ENCODE data around the gene RUNX2. TPM values are rescaled to one million over a fixed set of nuclear protein-coding genes. Genes with fewer than 3 reads are reported as not detected.

RUNX2 gene
- total RNA-seq, 2 experiments from 2014 or later, result 8.0 to 9.3 TPM

GRCh38 chr6:45584127-45584526 is 256.0 kb downstream of the RUNX2 start:
- TF ChIP-seq CTCF (IDR thresholded peaks at IDR 0.05), result no peak
- intact Hi-C loops (cut with micrococcal nuclease), result no loop called here
- Mint-ChIP-seq H3K36me3 (ENCODE audit: low read depth) (peaks cover 3% of the 10 kb centered on the region), H3K4me3 (no peak overlapping the region), H3K9me3 (peaks cover 7% of the 10 kb centered on the region), H3K27ac (peak overlapping the region; percentile 80), H3K27me3 (no peaks in the 10 kb centered on the region), H3K4me1 (ENCODE audit: low read depth) (peaks cover 48% of the 10 kb centered on the region)
- DNase-seq (peak; percentile 56), ATAC-seq (peak; percentile 29)
- ChIA-PET POLR2A (interaction anchor here (0.6 to 1.4 kb wide), 3 partner anchors 13 to 123 kb away, joined by 3 read pairs; no protein-coding TSS in a partner anchor), CTCF (interaction anchor here (0.8 to 1.4 kb wide), 2 partner anchors 80 to 130 kb away, joined by 3 to 4 read pairs; no protein-coding TSS in a partner anchor)

GRCh38 chr6:45586216-45587171 is 258.4 kb downstream of the RUNX2 start:
- Mint-ChIP-seq H3K9me3 (peaks cover 7% of the 10 kb centered on the region), H3K27ac (peak overlapping the region; percentile 81), H3K4me1 (ENCODE audit: low read depth) (peaks cover 71% of the 10 kb centered on the region), H3K36me3 (ENCODE audit: low read depth) (peaks cover 3% of the 10 kb centered on the region), H3K27me3 (no peaks in the 10 kb centered on the region), H3K4me3 (peak overlapping the region; percentile 32)
- peak; percentile 71 for DNase-seq
- peak; percentile 73 for ATAC-seq
- intact Hi-C loops (cut with micrococcal nuclease), result no loop called here
- CTCF ChIA-PET, result no interaction called here
- POLR2A ChIA-PET, result interaction anchor here (0.9 to 1.1 kb wide), 3 partner anchors 20 to 120 kb away, joined by 3 to 4 read pairs (median 3); no protein-coding TSS in a partner anchor
- peak; percentile 18 for TF ChIP-seq CTCF (IDR thresholded peaks at IDR 0.05)

GRCh38 chr6:45587229-45588060 is 259.3 kb downstream of the RUNX2 start:
- intact Hi-C loops (cut with micrococcal nuclease), result no loop called here
- ChIA-PET POLR2A (interaction anchor here (1.1 kb wide), 1 partner anchor 19 kb away, joined by 3 read pairs; no protein-coding TSS in a partner anchor), CTCF (no interaction called here)
- DNase-seq (no peak), ATAC-seq (no peak)
- peak overlapping the region; percentile 52 for H3K27ac Mint-ChIP-seq
- TF ChIP-seq CTCF (IDR thresholded peaks at IDR 0.05), result no peak
- H3K27me3 Mint-ChIP-seq, result no peaks in the 10 kb centered on the region
- H3K36me3 Mint-ChIP-seq (ENCODE audit: low read depth), result peaks cover 3% of the 10 kb centered on the region
- H3K9me3 Mint-ChIP-seq, result peaks cover 4% of the 10 kb centered on the region
- H3K4me3 Mint-ChIP-seq, result no peak overlapping the region
- peaks cover 78% of the 10 kb centered on the region for H3K4me1 Mint-ChIP-seq (ENCODE audit: low read depth)

GRCh38 chr6:45589367-45589766 is 261.2 kb downstream of the RUNX2 start:
- POLR2A ChIA-PET, result no interaction called here
- no peak for ATAC-seq

More at GRCh38 chr6:45589367-45589766, 261.2 kb downstream of the RUNX2 start:
- CTCF ChIA-PET, result interaction anchor here (1.4 kb wide), 1 partner anchor 333 kb away, joined by 3 read pairs; no protein-coding TSS in a partner anchor
- Mint-ChIP-seq H3K4me1 (ENCODE audit: low read depth) (peaks cover 81% of the 10 kb centered on the region), H3K36me3 (ENCODE audit: low read depth) (no peaks in the 10 kb centered on the region), H3K27me3 (no peaks in the 10 kb centered on the region), H3K27ac (no peak overlapping the region), H3K4me3 (no peak overlapping the region), H3K9me3 (no peaks in the 10 kb centered on the region)
- TF ChIP-seq CTCF (IDR thresholded peaks at IDR 0.05), result no peak
- no peak for DNase-seq
- intact Hi-C loops (cut with micrococcal nuclease), result no loop called here
